HUES64 (cell line): ENCODE measurements around the gene AKR1C2.
"Not testable (repeated sequence)": the region's sequence is repeated elsewhere in the genome, so short reads cannot be mapped to it uniquely, and the experiment has no call there.

ENCODE experiments used
- H3K27ac ChIP-seq: 2 replicates; pipeline ENCODE4 v1.7.0; 2013; ENCODE audit warnings: low read depth, low read length, inconsistent platforms
- H3K27me3 ChIP-seq: 2 replicates; pipeline ENCODE4 v1.6.1; 2013; ENCODE audit warnings: mild to moderate bottlenecking, low read length; ENCODE audit not compliant: insufficient read depth
- H3K36me3 ChIP-seq: 2 replicates; pipeline ENCODE4 v1.6.1; 2013; ENCODE audit warnings: mild to moderate bottlenecking, low read length; ENCODE audit not compliant: insufficient read depth
- H3K4me1 ChIP-seq: 2 replicates; pipeline ENCODE4 v1.6.1; 2013; ENCODE audit warnings: mild to moderate bottlenecking, low read length, moderate library complexity; ENCODE audit not compliant: insufficient read depth
- H3K4me3 ChIP-seq: 2 replicates; pipeline ENCODE4 v1.5.1; 2013; ENCODE audit warnings: mild to moderate bottlenecking, low read length, moderate library complexity
- H3K9ac ChIP-seq: 2 replicates; pipeline ENCODE4 v1.6.1; 2013; ENCODE audit warnings: mild to moderate bottlenecking, low read depth, low read length
- H3K9me3 ChIP-seq: 2 replicates; pipeline ENCODE4 v1.6.1; 2013; ENCODE audit warnings: low read depth, low read length; ENCODE audit not compliant: insufficient read depth
- WGBS: fragments of 150-250, 120-280 bp; methylation state at CpG from one replicate; pipeline ENCODE4 v1.1.7; 2013; ENCODE audit warnings: missing lambda C conversion rate; 5-methylcytosine and 5-hydroxymethylcytosine counted together

AKR1C2 gene

GRCh38 chr10:4951512-4952162, 52.0 kb downstream of the AKR1C2 start:
- 81% methylated on average over 2 of the region's 5 CpGs for WGBS
- not testable (repeated sequence) for H3K9ac ChIP-seq, H3K9me3 ChIP-seq, H3K27me3 ChIP-seq, H3K27ac ChIP-seq, H3K36me3 ChIP-seq, H3K4me3 ChIP-seq
- H3K4me1 ChIP-seq, result peaks cover 18% of the 10 kb centered on the region

GRCh38 chr10:4947635-4948596, 55.7 kb downstream of the AKR1C2 start:
- H3K27ac ChIP-seq, result no peak overlapping the region
- H3K9me3 ChIP-seq, result no peaks in the 10 kb centered on the region
- H3K4me3 ChIP-seq, result no peak overlapping the region

GRCh38 chr10:4947039-4947634, 56.5 kb downstream of the AKR1C2 start:
- Histone ChIP-seq H3K27ac (no peak overlapping the region), H3K36me3 (no peaks in the 10 kb centered on the region), H3K9ac (no peak overlapping the region), H3K4me3 (no peak overlapping the region), H3K4me1 (peaks cover 46% of the 10 kb centered on the region), H3K27me3 (no peaks in the 10 kb centered on the region), H3K9me3 (no peaks in the 10 kb centered on the region)

More at GRCh38 chr10:4947635-4948596, 55.7 kb downstream of the AKR1C2 start:
- Histone ChIP-seq H3K36me3 (no peaks in the 10 kb centered on the region), H3K27me3 (no peaks in the 10 kb centered on the region), H3K4me1 (peaks cover 46% of the 10 kb centered on the region), H3K9ac (no peak overlapping the region)
- WGBS, result 94% methylated on average over 5 of the region's 5 CpGs

- H3K4me1 ChIP-seq, result peaks cover 51% of the 10 kb centered on the region
- no peaks in the 10 kb centered on the region for H3K27me3 ChIP-seq
- peak overlapping the region; percentile 61; the same call in 1 of the 2 replicates for H3K27ac ChIP-seq
- no peaks in the 10 kb centered on the region for H3K9me3 ChIP-seq
- WGBS, result 93% methylated on average over 2 of the region's 2 CpGs
- no peak overlapping the region for H3K4me3 ChIP-seq
- H3K9ac ChIP-seq, result no peak overlapping the region
- H3K36me3 ChIP-seq, result no peaks in the 10 kb centered on the region
These were observed 57.6 kb downstream of the AKR1C2 start for GRCh38 chr10:4945766-4946717.

- H3K4me1 ChIP-seq, result peaks cover 51% of the 10 kb centered on the region
- H3K9me3 ChIP-seq, result no peaks in the 10 kb centered on the region
- H3K9ac ChIP-seq, result no peak overlapping the region
- no peaks in the 10 kb centered on the region for H3K36me3 ChIP-seq
- peak overlapping the region; percentile 74; the same call in 1 of the 2 replicates for H3K27ac ChIP-seq
- 64% methylated on average over 1 of the region's 1 CpG for WGBS
- no peak overlapping the region for H3K4me3 ChIP-seq
- no peaks in the 10 kb centered on the region for H3K27me3 ChIP-seq
These were observed 58.8 kb downstream of the AKR1C2 start for GRCh38 chr10:4944841-4945240.

GRCh38 chr10:4943821-4944220, 59.8 kb downstream of the AKR1C2 start:
- no peaks in the 10 kb centered on the region for H3K36me3 ChIP-seq
- H3K27me3 ChIP-seq, result no peaks in the 10 kb centered on the region
- peaks cover 51% of the 10 kb centered on the region for H3K4me1 ChIP-seq
- no peaks in the 10 kb centered on the region for H3K9me3 ChIP-seq
- H3K4me3 ChIP-seq, result no peak overlapping the region
- H3K27ac ChIP-seq, result no peak overlapping the region
- H3K9ac ChIP-seq, result no peak overlapping the region
- 91% methylated on average over 1 of the region's 2 CpGs for WGBS

GRCh38 chr10:4943416-4943815, 60.2 kb downstream of the AKR1C2 start:
- not testable (repeated sequence) for H3K9ac ChIP-seq, H3K27me3 ChIP-seq, H3K9me3 ChIP-seq, H3K36me3 ChIP-seq, H3K4me3 ChIP-seq, H3K27ac ChIP-seq
- peaks cover 50% of the 10 kb centered on the region for H3K4me1 ChIP-seq

- H3K27ac ChIP-seq, H3K9ac ChIP-seq, H3K9me3 ChIP-seq, H3K4me3 ChIP-seq, H3K36me3 ChIP-seq, H3K27me3 ChIP-seq: not testable (repeated sequence)
- WGBS, result 94% methylated on average over 2 of the region's 2 CpGs
- H3K4me1 ChIP-seq, result peaks cover 45% of the 10 kb centered on the region
These were observed 60.7 kb downstream of the AKR1C2 start for GRCh38 chr10:4942931-4943330.

GRCh38 chr10:4941540-4942330, 61.9 kb downstream of the AKR1C2 start:
- 90% methylated on average over 5 of the region's 5 CpGs for WGBS
- H3K27ac ChIP-seq, result no peak overlapping the region
- no peak overlapping the region for H3K9ac ChIP-seq
- no peak overlapping the region for H3K4me3 ChIP-seq
- peaks cover 33% of the 10 kb centered on the region for H3K4me1 ChIP-seq
- H3K27me3 ChIP-seq, result no peaks in the 10 kb centered on the region
- no peaks in the 10 kb centered on the region for H3K9me3 ChIP-seq
- no peaks in the 10 kb centered on the region for H3K36me3 ChIP-seq

- not testable (repeated sequence) for H3K27ac ChIP-seq, H3K9me3 ChIP-seq, H3K27me3 ChIP-seq, H3K9ac ChIP-seq, H3K4me3 ChIP-seq, H3K36me3 ChIP-seq
- 94% methylated on average over 2 of the region's 2 CpGs for whole genome bisulfite sequencing
- H3K4me1 ChIP-seq, result peaks cover 31% of the 10 kb centered on the region
These were observed 62.7 kb downstream of the AKR1C2 start for GRCh38 chr10:4940909-4941308.
